Measurements from ENCODE around the gene CPA4.

CPA4 gene

DNA sequence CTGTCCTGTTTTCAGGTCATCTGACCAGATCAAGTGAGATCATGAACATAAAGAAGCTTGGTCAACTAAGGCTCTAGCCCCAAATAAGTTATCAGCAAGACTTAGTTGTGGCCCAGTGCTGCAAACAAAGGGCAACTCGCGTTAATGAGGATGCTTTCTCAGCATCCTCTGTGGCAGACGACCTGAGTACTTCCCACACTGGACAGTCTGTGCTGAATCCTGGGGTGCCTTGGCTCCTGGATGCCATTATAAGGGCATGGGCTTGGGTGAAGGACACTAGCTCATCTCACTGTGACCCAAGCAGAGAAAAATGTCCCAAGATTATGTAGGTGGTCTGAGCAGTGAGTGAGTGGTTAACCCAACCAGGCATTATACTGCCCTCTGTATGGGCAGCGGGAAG is 65.5 kb downstream of the CPA4 start:
- no peak for DNase-seq (ENCODE audit: low read depth)
- TF ChIP-seq CTCF (conservative IDR thresholded peaks at IDR 0.05; ENCODE audit: control insufficient read depth, insufficient read depth, low read depth, low read length): no peak
- H3K4me3 ChIP-seq (ENCODE audit: control insufficient read depth, low read depth, low read length): no peak overlapping the region

GRCh38 chr7:130359276-130359857 is 66.4 kb downstream of the CPA4 start:
- TF ChIP-seq CTCF (conservative IDR thresholded peaks at IDR 0.05; ENCODE audit: control insufficient read depth, insufficient read depth, low read depth, low read length): no peak
- H3K4me3 ChIP-seq (ENCODE audit: control insufficient read depth, low read depth, low read length): no peak overlapping the region
- DNase-seq (ENCODE audit: low read depth): no peak

DNA sequence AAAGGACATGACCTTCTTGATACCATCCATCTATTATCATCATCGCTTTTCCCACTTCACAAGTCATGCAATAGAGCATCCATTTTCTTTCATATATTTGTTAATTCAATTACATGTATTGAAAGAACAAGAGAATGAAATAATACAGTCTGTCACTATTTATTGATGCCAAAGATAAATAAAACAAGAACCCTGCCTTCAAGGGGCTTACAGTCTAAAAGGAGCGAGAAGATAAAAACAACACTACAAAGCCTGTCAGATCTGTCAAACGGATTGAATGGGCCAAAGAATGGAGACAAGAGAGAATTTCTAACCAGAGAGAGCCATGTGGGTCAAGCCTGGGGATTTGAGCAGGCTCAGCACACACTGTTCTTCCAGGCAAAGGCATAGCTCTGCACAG is 67.6 kb downstream of the CPA4 start:
- H3K4me3 ChIP-seq (ENCODE audit: control insufficient read depth, low read depth, low read length): no peak overlapping the region
- no peak for TF ChIP-seq CTCF (conservative IDR thresholded peaks at IDR 0.05; ENCODE audit: control insufficient read depth, insufficient read depth, low read depth, low read length)
- DNase-seq (ENCODE audit: low read depth): no peak

- DNase-seq (ENCODE audit: low read depth): no peak
- TF ChIP-seq CTCF (conservative IDR thresholded peaks at IDR 0.05; ENCODE audit: control insufficient read depth, insufficient read depth, low read depth, low read length): no peak
- no peak overlapping the region for H3K4me3 ChIP-seq (ENCODE audit: control insufficient read depth, low read depth, low read length)
These were observed 68.7 kb downstream of the CPA4 start for GRCh38 chr7:130361681-130362080.

GRCh38 chr7:130362251-130362816 is 69.4 kb downstream of the CPA4 start:
- no peak overlapping the region for H3K4me3 ChIP-seq (ENCODE audit: control insufficient read depth, low read depth, low read length)
- TF ChIP-seq CTCF (conservative IDR thresholded peaks at IDR 0.05; ENCODE audit: control insufficient read depth, insufficient read depth, low read depth, low read length): no peak
- DNase-seq (ENCODE audit: low read depth): no peak

GRCh38 chr7:130363026-130363847 is 70.3 kb downstream of the CPA4 start:
- no peak overlapping the region for H3K4me3 ChIP-seq (ENCODE audit: control insufficient read depth, low read depth, low read length)
- DNase-seq (ENCODE audit: low read depth): peak; percentile 98
- no peak for TF ChIP-seq CTCF (conservative IDR thresholded peaks at IDR 0.05; ENCODE audit: control insufficient read depth, insufficient read depth, low read depth, low read length)
